Measurements from ENCODE around the gene CAMK1.

CAMK1 gene

GRCh38 chr3:9762871-9763270 lies 6.9 kb downstream of the CAMK1 start:
- intact Hi-C loops (cut with DNase I; ENCODE audit: low total_unique reads): no loop called here
- no peak overlapping the region for H3K27ac ChIP-seq
- DNase-seq: no peak
- no peaks in the 10 kb centered on the region for H3K27me3 ChIP-seq
- H3K9me3 ChIP-seq: no peaks in the 10 kb centered on the region
- no peak overlapping the region for H3K4me3 ChIP-seq
- peaks cover 16 to 73% (median 63%) of the 10 kb centered on the region in 3 donors for H3K36me3 ChIP-seq
- H3K4me1 ChIP-seq: peaks cover 0 to 9% (median under 1%) of the 10 kb centered on the region in 4 donors
- no peak for TF ChIP-seq CTCF (IDR thresholded peaks at IDR 0.05)

- H3K4me3 ChIP-seq: no peak overlapping the region
- no peaks in the 10 kb centered on the region for H3K9me3 ChIP-seq
- no peak overlapping the region for H3K27ac ChIP-seq
- DNase-seq: no peak
- H3K27me3 ChIP-seq: no peaks in the 10 kb centered on the region
- TF ChIP-seq CTCF (IDR thresholded peaks at IDR 0.05): no peak
- peaks cover 23 to 82% (median 73%) of the 10 kb centered on the region in 3 donors for H3K36me3 ChIP-seq
- intact Hi-C loops (cut with DNase I; ENCODE audit: low total_unique reads): no loop called here
- no peaks in the 10 kb centered on the region for H3K4me1 ChIP-seq
Observed at GRCh38 chr3:9761919-9762318, 7.8 kb downstream of the CAMK1 start.

GRCh38 chr3:9760779-9761505 lies 8.8 kb downstream of the CAMK1 start:
- no peak for DNase-seq
- Histone ChIP-seq H3K36me3 (peaks cover 33 to 89% (median 82%) of the 10 kb centered on the region in 3 donors), H3K27me3 (no peaks in the 10 kb centered on the region), H3K9me3 (no peaks in the 10 kb centered on the region), H3K4me3 (no peak overlapping the region), H3K4me1 (no peaks in the 10 kb centered on the region), H3K27ac (no peak overlapping the region)
- intact Hi-C loops (cut with DNase I; ENCODE audit: low total_unique reads): no loop called here
- no peak for TF ChIP-seq CTCF (IDR thresholded peaks at IDR 0.05)

- Histone ChIP-seq H3K27me3 (no peaks in the 10 kb centered on the region), H3K4me3 (no peak overlapping the region), H3K36me3 (peaks cover 43 to 94% (median 76%) of the 10 kb centered on the region in 3 donors), H3K4me1 (peaks cover 0 to 6% (median 0%) of the 10 kb centered on the region in 4 donors), H3K9me3 (no peaks in the 10 kb centered on the region), H3K27ac (no peak overlapping the region)
- DNase-seq: no peak
- no peak for TF ChIP-seq CTCF (IDR thresholded peaks at IDR 0.05)
- intact Hi-C loops (cut with DNase I; ENCODE audit: low total_unique reads): no loop called here
Observed at GRCh38 chr3:9757427-9757826, 12.3 kb downstream of the CAMK1 start.

- no peak for TF ChIP-seq CTCF (IDR thresholded peaks at IDR 0.05)
- peaks cover 27 to 81% (median 55%) of the 10 kb centered on the region in 3 donors for H3K36me3 ChIP-seq
Observed at GRCh38 chr3:9754678-9755077, 15.1 kb downstream of the CAMK1 start.

More at GRCh38 chr3:9754678-9755077, 15.1 kb downstream of the CAMK1 start:
- intact Hi-C loops (cut with DNase I; ENCODE audit: low total_unique reads): no loop called here
- no peaks in the 10 kb centered on the region for H3K27me3 ChIP-seq
- peaks cover 0 to 20% (median 19%) of the 10 kb centered on the region in 4 donors for H3K4me1 ChIP-seq
- H3K4me3 ChIP-seq: no peak overlapping the region
- DNase-seq: no peak
- H3K9me3 ChIP-seq: no peaks in the 10 kb centered on the region
- peak overlapping the region; percentile 9 to 10 for H3K27ac ChIP-seq

Measured in tibial artery (tissue), 4 donors.